ENCODE measurements around the gene TLE6. TPM values are rescaled to one million over a fixed set of nuclear protein-coding genes. Genes with fewer than 3 reads are reported as not detected.

TLE6 gene
- total and polyA plus RNA-seq, 2 of the 8 experiments (the other 6 are each of a cell fraction or from before 2014, with no cell fraction given) = 2.5 to 2.9 TPM

- ChIA-PET CTCF (ENCODE audit: partially characterized antibody) (interaction anchor here (1.4 to 1.6 kb wide), 2 partner anchors 23 to 65 kb away, joined by 3 to 4 read pairs; no protein-coding TSS in a partner anchor), POLR2A (ENCODE audit: partially characterized antibody) (interaction anchor here (0.8 to 1.1 kb wide), 6 partner anchors 11 to 78 kb away, joined by 3 to 5 read pairs (median 3); no protein-coding TSS in a partner anchor)
- no peak overlapping the region for H3K9ac ChIP-seq (replicated peaks in 1 of 4; ENCODE audit: extremely low read depth in 1 of 4, low read depth in 3 of 4, low read length in 3 of 4)
- TF ChIP-seq KDM4A (IDR thresholded peaks at IDR 0.05; ENCODE audit: low read depth, low read length, severe bottlenecking) = peak; percentile 46
- TF ChIP-seq SIN3A (conservative IDR thresholded peaks at IDR 0.05 in 1 of 2, IDR thresholded peaks at IDR 0.05 in 1 of 2; ENCODE audit: low read depth in 1 of 2, low read length in 2 of 2) = no peak
- TF ChIP-seq TAF1 (IDR thresholded peaks at IDR 0.05; ENCODE audit: low read depth, low read length) = no peak
- FAIRE-seq (no peak), DNase-seq (ENCODE audit: low read depth in 1 of 2, low spot score in 2 of 2) (peak in 1 of 2 experiments; percentile 67)
- no peak overlapping the region for H4K91ac ChIP-seq (replicated peaks; ENCODE audit: insufficient read length, low read length)
- H4K8ac ChIP-seq (ENCODE audit: extremely low read depth, insufficient read depth, low read length) = no peak overlapping the region; the same call in none of the 2 replicates
- H4K20me1 ChIP-seq (replicated peaks in 1 of 2; ENCODE audit: control insufficient read depth in 1 of 2, insufficient read depth in 2 of 2, low read length in 2 of 2) = peaks cover 0 to 4% of the 10 kb centered on the region in 2 experiments
- H3K27me3 ChIP-seq (replicated peaks in 1 of 4; ENCODE audit: control insufficient read depth in 3 of 4, extremely low read depth in 1 of 4, insufficient read depth in 3 of 4, low read length in 3 of 4) = peaks cover 12 to 60% (median 48%) of the 10 kb centered on the region in 4 experiments
- 6% methylated on average over 10 of the region's 40 CpGs; no CpG with 5 or more reads in 1 of the 2 experiments for WGBS, 2 experiments (ENCODE audit: extremely low coverage in 1 of 2, insufficient coverage in 1 of 2, insufficient read length in 1 of 2, insufficient replicate concordance in 2 of 2, low coverage in 1 of 2, low lambda C conversion rate in 2 of 2, missing lambda C conversion rate in 1 of 2)
- no peaks in the 10 kb centered on the region for H3K9me3 ChIP-seq (ENCODE audit: insufficient read depth in 2 of 2, low read depth in 1 of 2, low read length in 1 of 2)
- no peak overlapping the region for H2BK20ac ChIP-seq (ENCODE audit: low read length)
- H3K56ac ChIP-seq (replicated peaks; ENCODE audit: insufficient read length, low read depth, low read length) = no peak overlapping the region
- no peak overlapping the region for H3K14ac ChIP-seq (ENCODE audit: insufficient read length)
- peaks cover 9% of the 10 kb centered on the region; the same call in 1 of the 2 replicates for H3K23me2 ChIP-seq (ENCODE audit: low read depth, low read length)
- no peak overlapping the region for H2AFZ ChIP-seq (ENCODE audit: low read length)
- no peak overlapping the region for H3K4ac ChIP-seq (replicated peaks; ENCODE audit: insufficient read length, low read depth, low read length)
- peak overlapping the region; percentile 57 to 63 for H3K4me2 ChIP-seq (ENCODE audit: insufficient read depth in 1 of 2, low read depth in 2 of 2, low read length in 2 of 2)
- no peak overlapping the region for H2BK12ac ChIP-seq (ENCODE audit: low read depth, low read length)
- H3K23ac ChIP-seq (ENCODE audit: insufficient read length) = no peak overlapping the region
- peak overlapping the region; percentile 83 for H3K18ac ChIP-seq (ENCODE audit: extremely low read depth, low read length)
- peaks cover 0 to 18% (median 13%) of the 10 kb centered on the region in 4 experiments; a peak in 6 of 7 replicates for H3K4me1 ChIP-seq (replicated peaks in 1 of 4; ENCODE audit: control insufficient read depth in 3 of 4, insufficient read depth in 4 of 4, low read length in 3 of 4)
- H3K79me1 ChIP-seq (ENCODE audit: low read depth, low read length) = no peaks in the 10 kb centered on the region
- no peaks in the 10 kb centered on the region for H3K79me2 ChIP-seq (ENCODE audit: control insufficient read depth in 1 of 2, insufficient read depth in 2 of 2, low read length in 2 of 2)
- no peak overlapping the region for H3K27ac ChIP-seq (ENCODE audit: low read depth, low read length)
- no peak overlapping the region for H4K5ac ChIP-seq (ENCODE audit: insufficient read length, low read depth, low read length)
- H2BK5ac ChIP-seq (ENCODE audit: low read depth, low read length) = no peak overlapping the region
- H2BK15ac ChIP-seq (ENCODE audit: low read length) = no peak overlapping the region
- no peak overlapping the region for H2BK120ac ChIP-seq (replicated peaks; ENCODE audit: low read depth, low read length)
- no peaks in the 10 kb centered on the region for H3K36me3 ChIP-seq (ENCODE audit: control insufficient read depth in 2 of 4, insufficient read depth in 4 of 4, low read length in 3 of 4)
- no peak overlapping the region; the same call in 1 of the 2 replicates for H2AK5ac ChIP-seq (ENCODE audit: low read depth, low read length)
- H3K4me3 ChIP-seq (ENCODE audit: extremely low read depth in 1 of 4, insufficient read depth in 2 of 4, low read depth in 3 of 4, low read length in 4 of 4) = peak overlapping the region; percentile 32 to 71 (median 37)
Observed at GRCh38 chr19:3028305-3029064, 51.1 kb downstream of the TLE6 start.
